CD4-positive, alpha-beta T cell (primary cell): ENCODE data around the gene ALDH18A1. TPM values are rescaled to one million over a fixed set of nuclear protein-coding genes. Genes with fewer than 3 reads are reported as not detected.

Experiments
- ATAC-seq: fragments of 200-7000 bp; cut with Tn5 transposase; one replicate; pipeline ENCODE4 v1.10.0; 2022; ENCODE audit warnings: mild to moderate bottlenecking; ENCODE audit not compliant: poor library complexity
- CTCF ChIA-PET: fragments of 350-600 bp; sonication (Branson Sonifier 250); formaldehyde crosslinking; loops from one replicate; lab custom pipeline; 2021; ENCODE audit warnings: antibody characterized with exemption, inconsistent platforms; lab: Charles Lee
- POLR2A ChIA-PET: fragments of 350-600 bp; sonication (Branson Sonifier 250); formaldehyde crosslinking; loops from one replicate; lab custom pipeline; 2021; ENCODE audit warnings: antibody characterized with exemption, inconsistent platforms; lab: Charles Lee
- DNase-seq, 14 experiments: peaks; one replicate each; pipeline ENCODE4 v3.0.0-alpha.2; 2013 to 2020; ENCODE audit warnings: mixed read lengths in 2 of 14
- H3K27ac ChIP-seq, 2 donors: one replicate each; pipeline versions ENCODE4 v1.5.1 to v1.7.0; 2013; ENCODE audit warnings: low read length in 2 of 2, low read depth in 1 of 2, mild to moderate bottlenecking in 1 of 2
- H3K27me3 ChIP-seq, 2 experiments: 1 replicate in 1 of 2; 2 replicates in 1 of 2; pipeline versions ENCODE4 v1.6.1 to v1.7.0; 2013; ENCODE audit warnings: low read length in 2 of 2, control low read depth in 1 of 2, mild to moderate bottlenecking in 1 of 2, moderate library complexity in 1 of 2; ENCODE audit not compliant: insufficient read depth in 2 of 2, control insufficient read depth in 1 of 2
- H3K36me3 ChIP-seq: one replicate; pipeline ENCODE4 v1.6.1; 2013; ENCODE audit warnings: low read length, control low read depth; ENCODE audit not compliant: insufficient read depth
- H3K4me1 ChIP-seq: one replicate; pipeline ENCODE4 v1.6.1; 2013; ENCODE audit warnings: low read length, control low read depth; ENCODE audit not compliant: insufficient read depth
- H3K4me3 ChIP-seq: one replicate; pipeline ENCODE4 v1.5.1; 2013; ENCODE audit warnings: mild to moderate bottlenecking, low read length, moderate library complexity
- H3K9me3 ChIP-seq, 2 experiments: 1 replicate in 1 of 2; 2 replicates in 1 of 2; pipeline versions ENCODE4 v1.6.1 to v1.7.0; 2013; ENCODE audit warnings: low read length in 2 of 2, mild to moderate bottlenecking in 2 of 2, control low read depth in 1 of 2, moderate library complexity in 1 of 2; ENCODE audit not compliant: control insufficient read depth in 1 of 2, insufficient read depth in 1 of 2
- H3K27ac Mint-ChIP-seq: one replicate; pipeline ENCODE4 v1.8.0; 2020; ENCODE audit warnings: mixed read lengths
- H3K27me3 Mint-ChIP-seq: one replicate; pipeline ENCODE4 v1.8.0; 2021; ENCODE audit warnings: mixed read lengths
- H3K36me3 Mint-ChIP-seq: one replicate; pipeline ENCODE4 v1.8.0; 2021; ENCODE audit warnings: low read depth, mixed read lengths
- H3K4me1 Mint-ChIP-seq: one replicate; pipeline ENCODE4 v1.8.0; 2021; ENCODE audit warnings: low read depth, mixed read lengths
- H3K4me3 Mint-ChIP-seq: one replicate; pipeline ENCODE4 v1.8.0; 2020; ENCODE audit warnings: mild to moderate bottlenecking, mixed read lengths
- H3K9me3 Mint-ChIP-seq: one replicate; pipeline ENCODE4 v1.8.0; 2020; ENCODE audit warnings: mixed read lengths
- intact Hi-C, 2 experiments: fragments of 100-400 bp; cut with DNase I in 1 of 2; cut with micrococcal nuclease in 1 of 2; formaldehyde crosslinking; loops; one replicate each; pipeline versions ENCODE4 v1.15.1 to v1.9.0; 2023 to 2025; cut with DNase I, micrococcal nuclease
- total RNA-seq, 174 experiments: library from RNA in 2 of 174; stranded (reverse) in 2 of 174; gene quantifications; one replicate each; pipeline ENCODE4 v1.2.3 and lab custom pipeline; 2021 to 2026
- TF ChIP-seq, protein P1 (sequence below): fragments of 200-600 bp; IDR thresholded peaks from one replicate; pipeline ENCODE4 v1.8.0; 2022; ENCODE audit warnings: antibody characterized with exemption, mild to moderate bottlenecking

Gene ALDH18A1
- total RNA-seq, 2 experiments from 2014 or later, result 9.6 to 12.6 TPM

DNA sequence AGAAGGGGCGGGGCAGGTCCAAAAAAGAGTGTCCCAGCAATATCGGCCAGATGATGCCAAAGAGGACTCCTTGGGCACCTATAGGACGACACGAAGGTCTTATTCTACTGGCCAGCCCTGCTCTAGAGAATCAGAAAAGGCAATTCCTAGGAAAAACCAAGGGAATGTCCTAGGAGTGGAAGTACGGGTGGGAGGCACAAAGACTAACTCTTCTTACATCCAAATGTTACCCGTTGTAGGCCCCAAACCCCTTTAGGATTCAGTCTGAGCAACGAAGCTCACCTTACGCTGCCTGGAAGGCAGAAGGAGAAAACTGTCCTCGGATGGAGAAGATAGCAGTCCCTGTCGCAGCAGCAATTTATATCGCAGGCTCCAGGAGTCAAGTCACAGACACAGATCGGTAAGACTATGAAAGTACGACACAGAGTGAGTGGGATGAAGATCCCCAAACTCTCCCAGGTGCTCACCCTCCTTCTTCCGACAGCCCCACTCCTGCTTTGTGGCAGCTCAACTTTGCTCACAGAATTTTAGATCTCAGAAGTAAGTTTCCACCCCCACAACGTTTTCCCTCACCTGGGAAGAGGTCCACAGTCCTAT lies 36.7 kb upstream of the ALDH18A1 start:
- Mint-ChIP-seq H3K9me3 (no peaks in the 10 kb centered on the region), H3K27ac (peak overlapping the region; percentile 94), H3K4me1 (peaks cover 48% of the 10 kb centered on the region), H3K4me3 (peak overlapping the region; percentile 98), H3K36me3 (peaks cover 56% of the 10 kb centered on the region), H3K27me3 (peaks cover 4% of the 10 kb centered on the region)
- ATAC-seq, result no peak
- peaks cover 19% of the 10 kb centered on the region for H3K4me1 ChIP-seq
- H3K27me3 ChIP-seq, result no peaks in the 10 kb centered on the region
- ChIA-PET POLR2A (interaction anchor here (0.7 to 2.3 kb wide), 20 partner anchors 9 to 894 kb away, joined by 3 to 19 read pairs (median 4); partner anchors contain the start of genes ALDH18A1, CC2D2B and ZNF518A), CTCF (interaction anchor here (0.6 to 3.5 kb wide), 27 partner anchors 10 to 1504 kb away, joined by 3 to 32 read pairs (median 4); partner anchors contain the start of genes ALDH18A1, CC2D2B and ZNF518A)
- DNase-seq, result peak in 3 of 14 experiments; percentile 4 to 37 (median 15)
- peak overlapping the region; percentile 68 for H3K4me3 ChIP-seq
- peaks cover 20% of the 10 kb centered on the region for H3K36me3 ChIP-seq
- TF ChIP-seq, protein P1, sequence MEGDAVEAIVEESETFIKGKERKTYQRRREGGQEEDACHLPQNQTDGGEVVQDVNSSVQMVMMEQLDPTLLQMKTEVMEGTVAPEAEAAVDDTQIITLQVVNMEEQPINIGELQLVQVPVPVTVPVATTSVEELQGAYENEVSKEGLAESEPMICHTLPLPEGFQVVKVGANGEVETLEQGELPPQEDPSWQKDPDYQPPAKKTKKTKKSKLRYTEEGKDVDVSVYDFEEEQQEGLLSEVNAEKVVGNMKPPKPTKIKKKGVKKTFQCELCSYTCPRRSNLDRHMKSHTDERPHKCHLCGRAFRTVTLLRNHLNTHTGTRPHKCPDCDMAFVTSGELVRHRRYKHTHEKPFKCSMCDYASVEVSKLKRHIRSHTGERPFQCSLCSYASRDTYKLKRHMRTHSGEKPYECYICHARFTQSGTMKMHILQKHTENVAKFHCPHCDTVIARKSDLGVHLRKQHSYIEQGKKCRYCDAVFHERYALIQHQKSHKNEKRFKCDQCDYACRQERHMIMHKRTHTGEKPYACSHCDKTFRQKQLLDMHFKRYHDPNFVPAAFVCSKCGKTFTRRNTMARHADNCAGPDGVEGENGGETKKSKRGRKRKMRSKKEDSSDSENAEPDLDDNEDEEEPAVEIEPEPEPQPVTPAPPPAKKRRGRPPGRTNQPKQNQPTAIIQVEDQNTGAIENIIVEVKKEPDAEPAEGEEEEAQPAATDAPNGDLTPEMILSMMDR, result no peak
- H3K27ac ChIP-seq, result peak overlapping the region; percentile 60 to 77
- no peaks in the 10 kb centered on the region for H3K9me3 ChIP-seq
- intact Hi-C loops, result loop anchor here (2.0 to 10.0 kb wide), 11 partner anchors 36 to 1952 kb away; partner anchors contain the start of genes ALDH18A1 (in 2 of the 2), ZNF518A (in 2 of the 2), CC2D2B (in 1 of the 2) and CCNJ (in 1 of the 2)

DNA sequence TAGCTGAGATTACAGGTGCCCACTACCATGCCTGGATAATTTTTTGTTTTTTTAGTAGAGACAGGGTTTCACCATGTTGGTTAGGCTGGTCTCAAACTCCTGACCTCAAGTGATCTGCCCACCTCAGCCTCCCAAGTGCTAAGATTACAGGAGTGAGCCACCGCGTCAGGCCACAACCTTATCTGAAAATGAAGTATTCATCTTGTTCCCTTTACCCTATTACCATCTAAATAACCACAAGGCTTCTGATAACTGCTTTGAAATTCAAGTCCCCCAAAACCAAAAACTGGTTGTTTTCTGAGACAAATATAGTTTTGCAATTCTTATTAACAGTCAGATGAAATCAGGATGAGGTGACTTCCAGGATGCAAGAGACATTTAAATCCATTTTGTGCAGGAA lies 34.8 kb upstream of the ALDH18A1 start:
- no peaks in the 10 kb centered on the region for H3K9me3 Mint-ChIP-seq
- intact Hi-C loops, result loop anchor here (5.0 to 10.0 kb wide), 9 partner anchors 34 to 1954 kb away; partner anchors contain the start of genes ZNF518A (in 2 of the 2), ALDH18A1 (in 1 of the 2), CC2D2B (in 1 of the 2) and CCNJ (in 1 of the 2)
- Histone ChIP-seq H3K27ac (no peak overlapping the region), H3K4me1 (peaks cover 19% of the 10 kb centered on the region), H3K9me3 (no peaks in the 10 kb centered on the region), H3K27me3 (no peaks in the 10 kb centered on the region), H3K36me3 (peaks cover 32% of the 10 kb centered on the region), H3K4me3 (no peak overlapping the region)
- ChIA-PET POLR2A (no interaction called here), CTCF (no interaction called here)
- H3K4me1 Mint-ChIP-seq, result peaks cover 48% of the 10 kb centered on the region
- H3K36me3 Mint-ChIP-seq, result peaks cover 67% of the 10 kb centered on the region
- no peaks in the 10 kb centered on the region for H3K27me3 Mint-ChIP-seq
- no peak overlapping the region for H3K4me3 Mint-ChIP-seq
- TF ChIP-seq, protein P1, result no peak
- no peak for DNase-seq
- no peak for ATAC-seq
- peak overlapping the region; percentile 94 for H3K27ac Mint-ChIP-seq

DNA sequence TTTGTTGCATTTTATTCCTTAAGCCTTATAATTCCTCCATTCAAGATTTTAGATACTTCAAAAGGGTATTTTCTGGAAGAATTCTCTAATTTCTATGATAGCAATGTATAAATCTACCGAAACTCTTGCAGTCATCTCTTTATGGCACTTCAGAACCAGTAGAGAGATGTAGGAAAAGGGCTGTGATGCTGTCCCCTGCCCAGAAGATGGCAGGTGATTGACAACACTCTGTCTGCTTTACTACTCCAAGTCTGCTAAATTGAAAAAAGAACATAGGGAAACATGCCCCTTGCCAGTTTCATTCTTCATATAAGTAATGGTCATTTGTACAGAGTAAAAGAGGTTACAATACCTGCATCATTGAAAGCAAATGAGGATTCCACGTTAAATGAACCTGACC lies 32.1 kb upstream of the ALDH18A1 start:
- H3K27ac ChIP-seq, result no peak overlapping the region
- no peak for ATAC-seq
- peaks cover 58% of the 10 kb centered on the region for H3K36me3 ChIP-seq
- Mint-ChIP-seq H3K27me3 (no peaks in the 10 kb centered on the region), H3K36me3 (peaks cover 89% of the 10 kb centered on the region), H3K27ac (no peak overlapping the region), H3K4me3 (no peak overlapping the region), H3K9me3 (no peaks in the 10 kb centered on the region), H3K4me1 (peaks cover 39% of the 10 kb centered on the region)
- intact Hi-C loops, result loop anchor here in 1 of 2 experiments (2.0 to 5.0 kb wide), 2 partner anchors 356 to 1149 kb away; no protein-coding TSS in a partner anchor
- TF ChIP-seq, protein P1, result no peak
- POLR2A ChIA-PET, result no interaction called here
- no peaks in the 10 kb centered on the region for H3K9me3 ChIP-seq
- no peak overlapping the region for H3K4me3 ChIP-seq
- peaks cover 15% of the 10 kb centered on the region for H3K4me1 ChIP-seq
- H3K27me3 ChIP-seq, result no peaks in the 10 kb centered on the region
- DNase-seq, result no peak
- CTCF ChIA-PET, result interaction anchor here (0.6 kb wide), 1 partner anchor 113 kb away, joined by 3 read pairs; no protein-coding TSS in a partner anchor
